GM12878 (cell line): ENCODE measurements around the gene PKP4. TPM values are rescaled to one million over a fixed set of nuclear protein-coding genes. Genes with fewer than 3 reads are reported as not detected.

ENCODE experiments used
- ATAC-seq: fragments of 200-7000 bp; cut with Tn5 transposase; 3 replicates; pipeline ENCODE4 v1.9.1; 2020; ENCODE audit warnings: mild to moderate bottlenecking, moderate library complexity
- BruUV-seq: library from RNA; stranded (reverse); fragments of 400-500 nt; replicated peaks from 2 replicates; lab custom pipeline; 2021; lab: Mats Ljungman, UMichigan
- CTCF ChIA-PET: fragments of 300-600 bp; sonication (Branson Sonifier 250); formaldehyde crosslinking; extraction: SDS; loops from one replicate; lab custom pipeline; 2021; ENCODE audit warnings: inconsistent platforms; lab: Yijun Ruan, JAX
- POLR2A ChIA-PET: fragments of 350-600 bp; formaldehyde crosslinking; extraction: SDS; loops from one replicate; lab custom pipeline; 2021; ENCODE audit warnings: inconsistent platforms; lab: Charles Lee
- RAD21 ChIA-PET: fragments of 300-600 bp; sonication (Branson Sonifier 250); formaldehyde crosslinking; loops from one replicate; lab custom pipeline; 2023; ENCODE audit warnings: antibody characterized with exemption; ENCODE audit not compliant: unreplicated experiment; lab: Charles Lee
- SMC1A ChIA-PET: fragments of 300-600 bp; sonication (Branson Sonifier 250); formaldehyde crosslinking; loops from one replicate; lab custom pipeline; 2023; ENCODE audit not compliant: unreplicated experiment, uncharacterized antibody; lab: Charles Lee
- DNase-seq: peaks from one replicate; pipeline ENCODE4 v3.0.0-alpha.2; 2011; ENCODE audit warnings: low read depth, low spot score
- FAIRE-seq: peaks from 3 replicates; lab custom pipeline; 2011; peaks lifted over from hg19 to GRCh38; lab: Jason Lieb, UNC
- H2AFZ ChIP-seq: 2 replicates; pipeline ENCODE4 v1.6.0; 2011; ENCODE audit warnings: low read depth, low read length, control low read depth; ENCODE audit not compliant: control insufficient read depth
- H3K27ac ChIP-seq: 2 replicates; pipeline ENCODE4 v1.5.1; 2011; ENCODE audit warnings: control low read depth; ENCODE audit not compliant: control insufficient read depth, insufficient read depth
- H3K27me3 ChIP-seq, 2 experiments: replicated peaks in 1 of 2; 2 replicates each; pipeline versions ENCODE4 v1.6.0 to v1.6.1; 2011; ENCODE audit warnings: low read length in 1 of 2; ENCODE audit not compliant: control insufficient read depth in 2 of 2, insufficient read depth in 2 of 2
- H3K36me3 ChIP-seq, 2 experiments: 2 replicates each; pipeline ENCODE4 v1.5.1; 2011; ENCODE audit warnings: low read length in 1 of 2; ENCODE audit not compliant: control insufficient read depth in 2 of 2, insufficient read depth in 2 of 2
- H3K4me1 ChIP-seq: 2 replicates; pipeline ENCODE4 v1.6.1; 2011; ENCODE audit warnings: mild to moderate bottlenecking, low read length, moderate library complexity, mixed read lengths; ENCODE audit not compliant: control insufficient read depth, insufficient read depth
- H3K4me2 ChIP-seq: 2 replicates; pipeline ENCODE4 v1.6.0; 2011; ENCODE audit warnings: control low read depth; ENCODE audit not compliant: control insufficient read depth, insufficient read depth
- H3K4me3 ChIP-seq: fragments of 200-600 bp; sonication (generic); 2 replicates; pipeline ENCODE4 v1.5.1; 2016
- H3K79me2 ChIP-seq: 2 replicates; pipeline ENCODE4 v1.6.0; 2011; ENCODE audit warnings: low read length; ENCODE audit not compliant: control insufficient read depth, insufficient read depth
- H3K9ac ChIP-seq: 2 replicates; pipeline ENCODE4 v1.8.0; 2011; ENCODE audit warnings: low read length, control low read depth, mixed read lengths; ENCODE audit not compliant: control insufficient read depth, insufficient read depth
- H3K9me3 ChIP-seq: replicated peaks from 3 replicates; pipeline ENCODE4 v1.5.1; 2011; ENCODE audit warnings: mild to moderate bottlenecking, low read length; ENCODE audit not compliant: control insufficient read depth, insufficient read depth
- H4K20me1 ChIP-seq: 2 replicates; pipeline ENCODE4 v1.6.0; 2011; ENCODE audit not compliant: control insufficient read depth, insufficient read depth
- BCL11A ChIP-seq: IDR thresholded peaks from 2 replicates; pipeline ENCODE4 v1.6.1; 2011; ENCODE audit warnings: low read depth, low read length
- CBFB ChIP-seq: IDR thresholded peaks from 2 replicates; pipeline ENCODE4 v1.6.1; 2016; ENCODE audit warnings: antibody characterized with exemption, low read depth
- EGR1 ChIP-seq, 2 experiments: IDR thresholded peaks; 1 replicate in 1 of 2; 2 replicates in 1 of 2; pipeline ENCODE4 v1.6.1; 2011 to 2012; ENCODE audit warnings: low read depth in 2 of 2, low read length in 2 of 2, borderline replicate concordance in 1 of 2, mild to moderate bottlenecking in 1 of 2, moderate library complexity in 1 of 2
- GATAD2B ChIP-seq: fragments of 450-650 bp; conservative IDR thresholded peaks from 2 replicates; pipeline ENCODE4 v1.6.1; 2017; ENCODE audit warnings: low read depth, mild to moderate bottlenecking, moderate library complexity
- JUNB ChIP-seq: IDR thresholded peaks from 2 replicates; pipeline ENCODE4 v1.6.1; 2016; ENCODE audit warnings: antibody characterized with exemption, mild to moderate bottlenecking
- RB1 ChIP-seq: fragments of 450-650 bp; formaldehyde crosslinking; IDR thresholded peaks from 2 replicates; pipeline ENCODE4 v1.6.1; 2017; ENCODE audit warnings: mild to moderate bottlenecking, borderline replicate concordance
- RUNX3 ChIP-seq: IDR thresholded peaks from 2 replicates; pipeline ENCODE4 v1.6.1; 2012; ENCODE audit warnings: low read length, inconsistent platforms
- SMAD5 ChIP-seq: IDR thresholded peaks from 2 replicates; pipeline ENCODE4 v1.6.1; 2016; ENCODE audit warnings: antibody characterized with exemption, low read depth
- SREBF2 ChIP-seq: IDR thresholded peaks from 2 replicates; pipeline ENCODE4 v1.6.1; 2012; ENCODE audit warnings: mild to moderate bottlenecking, low read length
- USF2 ChIP-seq: IDR thresholded peaks from 2 replicates; pipeline ENCODE4 v1.6.1; 2011; ENCODE audit warnings: low read depth, low read length, improper control_type of control experiment, borderline replicate concordance
- ZBED1 ChIP-seq: IDR thresholded peaks from 2 replicates; pipeline ENCODE4 v1.6.1; 2016; ENCODE audit warnings: borderline replicate concordance
- WGBS: methylation state at CpG from one replicate; pipeline ENCODE4 v1.1.6; 2016; ENCODE audit warnings: low lambda C conversion rate; ENCODE audit not compliant: insufficient replicate concordance, insufficient coverage; ENCODE audit errors: missing lambda C conversion rate; 5-methylcytosine and 5-hydroxymethylcytosine counted together
- in situ Hi-C: fragments of 300-500 bp; cut with MboI; formaldehyde crosslinking; loops from 9 replicates; pipeline ENCODE4 v1.14.3; 2018; ENCODE audit warnings: mixed read lengths
- intact Hi-C: fragments of 100-400 bp; cut with micrococcal nuclease; formaldehyde crosslinking; loops from one replicate; pipeline ENCODE4 v1.14.2; 2022; ENCODE audit not compliant: unreplicated experiment
- polyA plus RNA-seq, 11 experiments: library from polyadenylated mRNA; depleted of rRNA in 4 of 11; unstranded in 6 of 11; stranded (reverse) in 5 of 11; fragments of >200 nt; fragmentation: Nextera tagmentation in 4 of 11; fragmentation: Illumina TruSeq in 1 of 11; extraction: Ambion mirVana in 4 of 11; extraction: Trizol in 1 of 11; gene quantifications; 1 replicate in 1 of 11; 2 replicates in 10 of 11; pipeline versions ENCODE4 v1.2.1 to v1.2.3, GENCODE V29; 2011 to 2016; ENCODE audit warnings: inconsistent platforms in 2 of 11, missing spikeins in 2 of 11, low read depth in 1 of 11
- total RNA-seq, 4 experiments: library from RNA; depleted of rRNA in 3 of 4; stranded (reverse); fragments of >200 nt in 3 of 4; fragmentation: Illumina TruSeq in 1 of 4; extraction: Trizol in 1 of 4; gene quantifications; 2 replicates each; pipeline versions ENCODE4 v1.2.1 to v1.2.3, GENCODE V29; 2013 to 2021
- TF ChIP-seq, protein P1 (sequence below): fragments of 450-650 bp; IDR thresholded peaks from 2 replicates; pipeline ENCODE4 v1.6.1; 2016; ENCODE audit warnings: mild to moderate bottlenecking
- TF ChIP-seq, protein P2 (sequence below): fragments of 450-650 bp; IDR thresholded peaks from 2 replicates; pipeline ENCODE4 v1.6.1; 2017; ENCODE audit warnings: mild to moderate bottlenecking, moderate library complexity
- TF ChIP-seq, protein P3 (sequence below): fragments of 450-650 bp; IDR thresholded peaks from 2 replicates; pipeline ENCODE4 v1.6.1; 2017; ENCODE audit warnings: mild to moderate bottlenecking
- TF ChIP-seq, protein P4 (sequence below): IDR thresholded peaks from 2 replicates; pipeline ENCODE4 v1.6.1; 2011; ENCODE audit warnings: mild to moderate bottlenecking, low read depth, low read length, moderate library complexity; ENCODE audit not compliant: insufficient replicate concordance

The PKP4 gene
- total and polyA plus RNA-seq, 10 of the 15 experiments (the other 5 are each of a cell fraction or from before 2014, with no cell fraction given) = 4.8 to 35.8 (median 17.7) TPM

- Histone ChIP-seq H3K27me3 (no peaks in the 10 kb centered on the region), H3K4me3 (no peak overlapping the region), H3K9ac (no peak overlapping the region), H4K20me1 (no peaks in the 10 kb centered on the region), H3K27ac (no peak overlapping the region), H3K79me2 (no peaks in the 10 kb centered on the region), H3K9me3 (no peaks in the 10 kb centered on the region), H2AFZ (no peak overlapping the region), H3K4me1 (no peaks in the 10 kb centered on the region), H3K36me3 (no peaks in the 10 kb centered on the region), H3K4me2 (no peak overlapping the region)
- ATAC-seq (no peak), DNase-seq (no peak), FAIRE-seq (no peak)
- SMC1A ChIA-PET = interaction anchor here (1.0 to 1.6 kb wide), 3 partner anchors 13 to 35 kb away, joined by 3 to 4 read pairs (median 3); no protein-coding TSS in a partner anchor
- CTCF ChIA-PET = interaction anchor here (0.5 to 1.2 kb wide), 2 partner anchors 21 to 377 kb away, joined by 3 read pairs; no protein-coding TSS in a partner anchor
- RAD21 ChIA-PET = no interaction called here
- no TSS peak for BruUV-seq
- in situ Hi-C loops (no loop called here), intact Hi-C loops (no loop called here)
- POLR2A ChIA-PET = interaction anchor here (0.6 kb wide), 2 partner anchors 515 to 777 kb away, joined by 5 to 6 read pairs; no protein-coding TSS in a partner anchor
- WGBS = 94% methylated on average over 3 of the region's 3 CpGs
- TF ChIP-seq CBFB (no peak), SMAD5 (no peak), EGR1 (IDR thresholded peaks at IDR 0.05; ENCODE audit: borderline replicate concordance in 1 of 2, low read depth in 2 of 2, low read length in 2 of 2) (no peak), JUNB (no peak), RB1 (no peak), ZBED1 (no peak), BCL11A (no peak), USF2 (no peak), RUNX3 (no peak), SREBF2 (no peak), GATAD2B (no peak)
- TF ChIP-seq, protein P1, sequence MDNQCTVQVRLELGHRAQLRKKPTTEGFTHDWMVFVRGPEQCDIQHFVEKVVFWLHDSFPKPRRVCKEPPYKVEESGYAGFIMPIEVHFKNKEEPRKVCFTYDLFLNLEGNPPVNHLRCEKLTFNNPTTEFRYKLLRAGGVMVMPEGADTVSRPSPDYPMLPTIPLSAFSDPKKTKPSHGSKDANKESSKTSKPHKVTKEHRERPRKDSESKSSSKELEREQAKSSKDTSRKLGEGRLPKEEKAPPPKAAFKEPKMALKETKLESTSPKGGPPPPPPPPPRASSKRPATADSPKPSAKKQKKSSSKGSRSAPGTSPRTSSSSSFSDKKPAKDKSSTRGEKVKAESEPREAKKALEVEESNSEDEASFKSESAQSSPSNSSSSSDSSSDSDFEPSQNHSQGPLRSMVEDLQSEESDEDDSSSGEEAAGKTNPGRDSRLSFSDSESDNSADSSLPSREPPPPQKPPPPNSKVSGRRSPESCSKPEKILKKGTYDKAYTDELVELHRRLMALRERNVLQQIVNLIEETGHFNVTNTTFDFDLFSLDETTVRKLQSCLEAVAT = no peak
- TF ChIP-seq, protein P2, sequence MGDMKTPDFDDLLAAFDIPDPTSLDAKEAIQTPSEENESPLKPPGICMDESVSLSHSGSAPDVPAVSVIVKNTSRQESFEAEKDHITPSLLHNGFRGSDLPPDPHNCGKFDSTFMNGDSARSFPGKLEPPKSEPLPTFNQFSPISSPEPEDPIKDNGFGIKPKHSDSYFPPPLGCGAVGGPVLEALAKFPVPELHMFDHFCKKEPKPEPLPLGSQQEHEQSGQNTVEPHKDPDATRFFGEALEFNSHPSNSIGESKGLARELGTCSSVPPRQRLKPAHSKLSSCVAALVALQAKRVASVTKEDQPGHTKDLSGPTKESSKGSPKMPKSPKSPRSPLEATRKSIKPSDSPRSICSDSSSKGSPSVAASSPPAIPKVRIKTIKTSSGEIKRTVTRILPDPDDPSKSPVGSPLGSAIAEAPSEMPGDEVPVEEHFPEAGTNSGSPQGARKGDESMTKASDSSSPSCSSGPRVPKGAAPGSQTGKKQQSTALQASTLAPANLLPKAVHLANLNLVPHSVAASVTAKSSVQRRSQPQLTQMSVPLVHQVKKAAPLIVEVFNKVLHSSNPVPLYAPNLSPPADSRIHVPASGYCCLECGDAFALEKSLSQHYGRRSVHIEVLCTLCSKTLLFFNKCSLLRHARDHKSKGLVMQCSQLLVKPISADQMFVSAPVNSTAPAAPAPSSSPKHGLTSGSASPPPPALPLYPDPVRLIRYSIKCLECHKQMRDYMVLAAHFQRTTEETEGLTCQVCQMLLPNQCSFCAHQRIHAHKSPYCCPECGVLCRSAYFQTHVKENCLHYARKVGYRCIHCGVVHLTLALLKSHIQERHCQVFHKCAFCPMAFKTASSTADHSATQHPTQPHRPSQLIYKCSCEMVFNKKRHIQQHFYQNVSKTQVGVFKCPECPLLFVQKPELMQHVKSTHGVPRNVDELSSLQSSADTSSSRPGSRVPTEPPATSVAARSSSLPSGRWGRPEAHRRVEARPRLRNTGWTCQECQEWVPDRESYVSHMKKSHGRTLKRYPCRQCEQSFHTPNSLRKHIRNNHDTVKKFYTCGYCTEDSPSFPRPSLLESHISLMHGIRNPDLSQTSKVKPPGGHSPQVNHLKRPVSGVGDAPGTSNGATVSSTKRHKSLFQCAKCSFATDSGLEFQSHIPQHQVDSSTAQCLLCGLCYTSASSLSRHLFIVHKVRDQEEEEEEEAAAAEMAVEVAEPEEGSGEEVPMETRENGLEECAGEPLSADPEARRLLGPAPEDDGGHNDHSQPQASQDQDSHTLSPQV = no peak
- TF ChIP-seq, protein P3, sequence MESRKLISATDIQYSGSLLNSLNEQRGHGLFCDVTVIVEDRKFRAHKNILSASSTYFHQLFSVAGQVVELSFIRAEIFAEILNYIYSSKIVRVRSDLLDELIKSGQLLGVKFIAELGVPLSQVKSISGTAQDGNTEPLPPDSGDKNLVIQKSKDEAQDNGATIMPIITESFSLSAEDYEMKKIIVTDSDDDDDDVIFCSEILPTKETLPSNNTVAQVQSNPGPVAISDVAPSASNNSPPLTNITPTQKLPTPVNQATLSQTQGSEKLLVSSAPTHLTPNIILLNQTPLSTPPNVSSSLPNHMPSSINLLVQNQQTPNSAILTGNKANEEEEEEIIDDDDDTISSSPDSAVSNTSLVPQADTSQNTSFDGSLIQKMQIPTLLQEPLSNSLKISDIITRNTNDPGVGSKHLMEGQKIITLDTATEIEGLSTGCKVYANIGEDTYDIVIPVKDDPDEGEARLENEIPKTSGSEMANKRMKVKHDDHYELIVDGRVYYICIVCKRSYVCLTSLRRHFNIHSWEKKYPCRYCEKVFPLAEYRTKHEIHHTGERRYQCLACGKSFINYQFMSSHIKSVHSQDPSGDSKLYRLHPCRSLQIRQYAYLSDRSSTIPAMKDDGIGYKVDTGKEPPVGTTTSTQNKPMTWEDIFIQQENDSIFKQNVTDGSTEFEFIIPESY = no peak
- TF ChIP-seq, protein P4, sequence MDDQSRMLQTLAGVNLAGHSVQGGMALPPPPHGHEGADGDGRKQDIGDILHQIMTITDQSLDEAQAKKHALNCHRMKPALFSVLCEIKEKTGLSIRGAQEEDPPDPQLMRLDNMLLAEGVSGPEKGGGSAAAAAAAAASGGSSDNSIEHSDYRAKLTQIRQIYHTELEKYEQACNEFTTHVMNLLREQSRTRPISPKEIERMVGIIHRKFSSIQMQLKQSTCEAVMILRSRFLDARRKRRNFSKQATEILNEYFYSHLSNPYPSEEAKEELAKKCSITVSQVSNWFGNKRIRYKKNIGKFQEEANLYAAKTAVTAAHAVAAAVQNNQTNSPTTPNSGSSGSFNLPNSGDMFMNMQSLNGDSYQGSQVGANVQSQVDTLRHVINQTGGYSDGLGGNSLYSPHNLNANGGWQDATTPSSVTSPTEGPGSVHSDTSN = no peak
These were observed 99.4 kb downstream of the PKP4 start for GRCh38 chr2:158556124-158556523.
